Gastrocnemius medialis (tissue), 4 donors: ENCODE measurements around the gene XDH. TPM values are rescaled to one million over a fixed set of nuclear protein-coding genes. Genes with fewer than 3 reads are reported as not detected.

ENCODE experiments used
- ATAC-seq, 2 donors: fragments of 150-250 bp; one replicate each; pipeline ENCODE4 v1.9.1; 2016
- DNase-seq, 2 donors: peaks; one replicate each; pipeline ENCODE4 v3.0.0-alpha.2; 2019
- H3K27ac ChIP-seq, 4 donors: fragments of 200-600 bp; sonication (generic); 1 replicate in 1 of 4; 2 replicates in 3 of 4; pipeline ENCODE4 v1.5.1; 2016 to 2018; ENCODE audit warnings: mild to moderate bottlenecking in 2 of 4, moderate library complexity in 1 of 4
- H3K27me3 ChIP-seq, 3 donors: fragments of 200-600 bp; sonication (generic) in 2 of 3; 1 replicate in 1 of 3; 2 replicates in 2 of 3; pipeline versions ENCODE4 v1.5.1 to v1.6.0; 2016 to 2019; ENCODE audit warnings: mild to moderate bottlenecking in 1 of 3, moderate library complexity in 1 of 3
- H3K36me3 ChIP-seq, 2 donors: fragments of 200-600 bp; sonication (generic) in 1 of 2; one replicate each; pipeline ENCODE4 v1.5.1; 2017 to 2018
- H3K4me1 ChIP-seq, 2 donors: fragments of 200-600 bp; sonication (generic) in 1 of 2; one replicate each; pipeline ENCODE4 v1.5.1; 2016 to 2017; ENCODE audit warnings: mild to moderate bottlenecking in 2 of 2
- H3K4me3 ChIP-seq, 4 donors: fragments of 200-600 bp; sonication (generic) in 3 of 4; 1 replicate in 1 of 4; 2 replicates in 3 of 4; pipeline ENCODE4 v1.5.1; 2016 to 2019; ENCODE audit warnings: mild to moderate bottlenecking in 2 of 4
- H3K9me3 ChIP-seq, 3 donors: fragments of 200-600 bp; sonication (generic) in 2 of 3; 1 replicate in 1 of 3; 2 replicates in 2 of 3; pipeline ENCODE4 v1.5.1; 2016 to 2019
- POLR2A ChIP-seq, 2 donors: fragments of 450-650 bp; IDR thresholded peaks; one replicate each; pipeline ENCODE4 v1.6.1; 2017; ENCODE audit warnings: antibody characterized with exemption in 2 of 2, mild to moderate bottlenecking in 2 of 2, moderate library complexity in 2 of 2
- in situ Hi-C, 4 donors: fragments of 200-750 bp; cut with MboI; loops; one replicate each; pipeline versions ENCODE4 v1.15.0 to v1.8.0; 2017; ENCODE audit warnings: low sequenced_read_pairs in 4 of 4
- intact Hi-C: fragments of 100-400 bp; cut with DNase I; formaldehyde crosslinking; loops from one replicate; pipeline ENCODE4 v1.15.1; 2023; ENCODE audit warnings: low total_unique reads
- total RNA-seq, 4 donors: library from RNA; depleted of rRNA; stranded (reverse); fragments of >200 nt; gene quantifications; one replicate each; pipeline versions ENCODE4 v1.1.0 to v1.2.3, GENCODE V29; 2016
- TF ChIP-seq, protein P1 (sequence below), 5 experiments: fragments of 450-650 bp in 3 of 5; fragments of 200-600 bp in 2 of 5; sonication (generic) in 2 of 5; IDR thresholded peaks in 4 of 5; conservative IDR thresholded peaks in 1 of 5; 1 replicate in 4 of 5; 2 replicates in 1 of 5; pipeline ENCODE4 v1.5.1; 2016 to 2019; ENCODE audit warnings: antibody characterized with exemption in 5 of 5, mild to moderate bottlenecking in 3 of 5, moderate library complexity in 3 of 5

XDH gene
- total RNA-seq, 4 donors from 2014 or later = 0.05 to 0.29 (median 0.07) TPM; not detected in 1

DNA sequence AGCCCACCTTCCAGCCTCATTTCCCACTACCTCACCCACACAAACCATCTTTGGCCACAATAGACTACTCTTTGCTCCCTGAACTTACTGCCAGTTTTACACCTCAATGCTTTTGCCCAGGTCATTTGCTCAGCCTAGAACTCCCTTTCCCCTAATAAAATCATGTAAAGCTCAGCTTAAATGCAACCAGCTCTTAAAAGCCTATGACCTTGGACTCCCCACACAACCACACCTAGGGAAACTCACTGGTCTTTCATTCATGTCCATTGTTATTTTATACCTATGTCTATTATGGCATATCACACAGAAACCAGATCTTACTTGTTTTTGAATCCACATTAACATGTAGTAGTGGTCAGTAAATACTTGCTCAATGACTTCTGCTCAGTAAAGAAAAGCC is 14.5 kb upstream of the XDH start:
- Histone ChIP-seq H3K36me3 (no peaks in the 10 kb centered on the region), H3K27me3 (no peaks in the 10 kb centered on the region), H3K9me3 (no peaks in the 10 kb centered on the region), H3K4me3 (no peak overlapping the region), H3K27ac (no peak overlapping the region), H3K4me1 (no peaks in the 10 kb centered on the region)
- DNase-seq (no peak), ATAC-seq (no peak)
- TF ChIP-seq, protein P1, sequence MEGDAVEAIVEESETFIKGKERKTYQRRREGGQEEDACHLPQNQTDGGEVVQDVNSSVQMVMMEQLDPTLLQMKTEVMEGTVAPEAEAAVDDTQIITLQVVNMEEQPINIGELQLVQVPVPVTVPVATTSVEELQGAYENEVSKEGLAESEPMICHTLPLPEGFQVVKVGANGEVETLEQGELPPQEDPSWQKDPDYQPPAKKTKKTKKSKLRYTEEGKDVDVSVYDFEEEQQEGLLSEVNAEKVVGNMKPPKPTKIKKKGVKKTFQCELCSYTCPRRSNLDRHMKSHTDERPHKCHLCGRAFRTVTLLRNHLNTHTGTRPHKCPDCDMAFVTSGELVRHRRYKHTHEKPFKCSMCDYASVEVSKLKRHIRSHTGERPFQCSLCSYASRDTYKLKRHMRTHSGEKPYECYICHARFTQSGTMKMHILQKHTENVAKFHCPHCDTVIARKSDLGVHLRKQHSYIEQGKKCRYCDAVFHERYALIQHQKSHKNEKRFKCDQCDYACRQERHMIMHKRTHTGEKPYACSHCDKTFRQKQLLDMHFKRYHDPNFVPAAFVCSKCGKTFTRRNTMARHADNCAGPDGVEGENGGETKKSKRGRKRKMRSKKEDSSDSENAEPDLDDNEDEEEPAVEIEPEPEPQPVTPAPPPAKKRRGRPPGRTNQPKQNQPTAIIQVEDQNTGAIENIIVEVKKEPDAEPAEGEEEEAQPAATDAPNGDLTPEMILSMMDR (IDR thresholded peaks at IDR 0.05 in 4 of 5, conservative IDR thresholded peaks at IDR 0.05 in 1 of 5) = no peak
- no peak for TF ChIP-seq POLR2A (IDR thresholded peaks at IDR 0.05)
- in situ Hi-C loops = no loop called here
- intact Hi-C loops = no loop called here

DNA sequence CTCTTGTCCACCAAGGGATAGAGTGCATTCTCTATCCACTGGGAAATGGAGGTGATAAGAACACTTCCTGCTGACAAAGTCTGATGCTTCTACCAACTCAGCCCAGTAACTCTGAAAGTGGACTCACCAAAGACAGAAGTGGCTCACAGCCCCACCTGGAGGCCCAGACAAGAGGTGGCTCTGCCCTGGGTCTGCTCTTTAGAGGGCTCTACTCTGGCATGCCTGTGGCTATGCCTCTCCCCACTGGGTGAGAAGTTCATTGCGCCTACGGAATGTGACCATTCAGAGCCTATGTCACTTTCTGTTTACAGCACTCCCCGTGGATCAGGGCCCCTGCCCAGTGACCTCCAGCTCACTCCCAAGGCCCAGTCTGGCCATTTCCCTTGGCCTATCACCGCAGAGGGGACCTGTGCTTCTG is 13.5 kb upstream of the XDH start:
- no peaks in the 10 kb centered on the region for H3K4me1 ChIP-seq
- no peaks in the 10 kb centered on the region for H3K36me3 ChIP-seq
- in situ Hi-C loops = no loop called here
- ATAC-seq (no peak), DNase-seq (no peak)
- H3K4me3 ChIP-seq = no peak overlapping the region
- no peak overlapping the region for H3K27ac ChIP-seq
- TF ChIP-seq, protein P1 (IDR thresholded peaks at IDR 0.05 in 4 of 5, conservative IDR thresholded peaks at IDR 0.05 in 1 of 5) = no peak
- TF ChIP-seq POLR2A (IDR thresholded peaks at IDR 0.05) = no peak
- intact Hi-C loops = no loop called here
- no peaks in the 10 kb centered on the region for H3K27me3 ChIP-seq
- no peaks in the 10 kb centered on the region for H3K9me3 ChIP-seq

GRCh38 chr2:31426096-31426495 is 11.6 kb upstream of the XDH start:
- in situ Hi-C loops = no loop called here
- no peak overlapping the region for H3K27ac ChIP-seq
- DNase-seq (no peak), ATAC-seq (no peak)
- H3K4me3 ChIP-seq = no peak overlapping the region
- H3K36me3 ChIP-seq = no peaks in the 10 kb centered on the region
- H3K27me3 ChIP-seq = no peaks in the 10 kb centered on the region
- H3K4me1 ChIP-seq = no peaks in the 10 kb centered on the region
- H3K9me3 ChIP-seq = no peaks in the 10 kb centered on the region
- intact Hi-C loops = no loop called here
- no peak for TF ChIP-seq POLR2A (IDR thresholded peaks at IDR 0.05)
- TF ChIP-seq, protein P1 (IDR thresholded peaks at IDR 0.05 in 4 of 5, conservative IDR thresholded peaks at IDR 0.05 in 1 of 5) = no peak

- DNase-seq = no peak
- Histone ChIP-seq H3K27me3 (no peaks in the 10 kb centered on the region), H3K27ac (no peak overlapping the region), H3K36me3 (no peaks in the 10 kb centered on the region), H3K9me3 (peaks cover 0 to 9% (median 0%) of the 10 kb centered on the region in 3 donors), H3K4me1 (no peaks in the 10 kb centered on the region), H3K4me3 (no peak overlapping the region)
- intact Hi-C loops = no loop called here
- ATAC-seq = no peak
- no peak for TF ChIP-seq POLR2A (IDR thresholded peaks at IDR 0.05)
- TF ChIP-seq, protein P1 (IDR thresholded peaks at IDR 0.05 in 4 of 5, conservative IDR thresholded peaks at IDR 0.05 in 1 of 5) = no peak
- in situ Hi-C loops = no loop called here
Measured at GRCh38 chr2:31421634-31422033, 7.1 kb upstream of the XDH start.

DNA sequence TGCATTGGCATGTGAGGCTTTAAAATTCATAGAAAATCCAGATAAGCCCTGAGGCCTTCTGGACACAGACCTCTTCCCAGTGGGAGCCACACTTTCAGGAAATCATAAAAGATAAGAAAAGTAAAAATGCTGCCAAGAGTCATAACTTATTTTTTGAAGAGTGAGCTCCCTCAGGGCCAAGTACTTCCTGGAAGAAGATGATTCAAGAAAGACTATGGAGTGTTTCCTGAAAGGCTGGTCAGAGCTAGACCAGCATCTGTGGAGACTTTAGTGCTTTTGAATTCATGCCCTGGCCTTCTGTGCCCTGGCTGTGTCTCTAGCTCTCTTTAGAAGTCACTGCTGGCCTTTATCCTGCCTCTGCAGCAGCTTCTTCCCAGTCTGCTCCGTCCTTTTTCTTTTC is 6.4 kb upstream of the XDH start:
- intact Hi-C loops (no loop called here), in situ Hi-C loops (no loop called here)
- H3K4me1 ChIP-seq = no peaks in the 10 kb centered on the region
- no peak for TF ChIP-seq POLR2A (IDR thresholded peaks at IDR 0.05)
- TF ChIP-seq, protein P1 (IDR thresholded peaks at IDR 0.05 in 4 of 5, conservative IDR thresholded peaks at IDR 0.05 in 1 of 5) = no peak
- no peak overlapping the region for H3K27ac ChIP-seq
- H3K4me3 ChIP-seq = no peak overlapping the region
- DNase-seq (no peak), ATAC-seq (no peak)
- H3K9me3 ChIP-seq = peaks cover 0 to 9% (median 0%) of the 10 kb centered on the region in 3 donors
- no peaks in the 10 kb centered on the region for H3K36me3 ChIP-seq
- H3K27me3 ChIP-seq = no peaks in the 10 kb centered on the region
